ENCODE measurements around the gene DEK.
"Not testable (repeated sequence)": the region's sequence is repeated elsewhere in the genome, so short reads cannot be mapped to it uniquely, and the experiment has no call there.

DEK gene

GRCh38 chr6:18235524-18235923 lies 28.8 kb downstream of the DEK start:
- H3K4me3 ChIP-seq (IDR thresholded peaks at IDR 0.05; ENCODE audit: insufficient read depth, low read depth, low read length), result no peak overlapping the region
- peaks cover 5% of the 10 kb centered on the region; the same call in 1 of the 2 replicates for H3K36me3 ChIP-seq (ENCODE audit: insufficient read depth)
- H4K20me1 ChIP-seq (ENCODE audit: insufficient read depth), result peaks cover 3% of the 10 kb centered on the region; the same call in 1 of the 2 replicates
- no peak for TF ChIP-seq CTCF (conservative IDR thresholded peaks at IDR 0.05; ENCODE audit: low read depth, low read length)
- H2AFZ ChIP-seq (ENCODE audit: low read depth), result no peak overlapping the region
- H3K9ac ChIP-seq, result no peak overlapping the region
- H3K79me2 ChIP-seq (ENCODE audit: insufficient read depth, low read depth), result peaks cover 9% of the 10 kb centered on the region; the same call in 1 of the 2 replicates
- no peak overlapping the region for H3K4me2 ChIP-seq
- H3K27ac ChIP-seq, result no peak overlapping the region
- H3K4me1 ChIP-seq (ENCODE audit: low read depth, poor library complexity, severe bottlenecking), result no peaks in the 10 kb centered on the region
- H3K27me3 ChIP-seq (ENCODE audit: insufficient read depth, low read depth), result no peaks in the 10 kb centered on the region

- Histone ChIP-seq H3K79me2 (ENCODE audit: insufficient read depth, low read depth) (peaks cover 9% of the 10 kb centered on the region; the same call in 1 of the 2 replicates), H2AFZ (ENCODE audit: low read depth) (no peak overlapping the region), H3K4me2 (no peak overlapping the region), H3K4me1 (ENCODE audit: low read depth, poor library complexity, severe bottlenecking) (no peaks in the 10 kb centered on the region), H3K4me3 (IDR thresholded peaks at IDR 0.05; ENCODE audit: insufficient read depth, low read depth, low read length) (no peak overlapping the region), H3K36me3 (ENCODE audit: insufficient read depth) (peaks cover 5% of the 10 kb centered on the region; the same call in 1 of the 2 replicates), H3K27ac (no peak overlapping the region), H3K27me3 (ENCODE audit: insufficient read depth, low read depth) (no peaks in the 10 kb centered on the region), H3K9ac (no peak overlapping the region), H4K20me1 (ENCODE audit: insufficient read depth) (no peaks in the 10 kb centered on the region)
- TF ChIP-seq CTCF (conservative IDR thresholded peaks at IDR 0.05; ENCODE audit: low read depth, low read length), result no peak
These were observed 29.8 kb downstream of the DEK start for GRCh38 chr6:18234564-18234963.

GRCh38 chr6:18233770-18234169 lies 30.6 kb downstream of the DEK start:
- H3K79me2 ChIP-seq (ENCODE audit: insufficient read depth, low read depth); H3K27me3 ChIP-seq (ENCODE audit: insufficient read depth, low read depth): not testable (repeated sequence)

GRCh38 chr6:18231856-18232255 lies 32.5 kb downstream of the DEK start:
- not testable (repeated sequence) for H3K79me2 ChIP-seq (ENCODE audit: insufficient read depth, low read depth); H2AFZ ChIP-seq (ENCODE audit: low read depth); H3K27ac ChIP-seq; H3K36me3 ChIP-seq (ENCODE audit: insufficient read depth); H3K4me3 ChIP-seq (IDR thresholded peaks at IDR 0.05; ENCODE audit: insufficient read depth, low read depth, low read length); H4K20me1 ChIP-seq (ENCODE audit: insufficient read depth); H3K4me1 ChIP-seq (ENCODE audit: low read depth, poor library complexity, severe bottlenecking); H3K27me3 ChIP-seq (ENCODE audit: insufficient read depth, low read depth); H3K9ac ChIP-seq; H3K4me2 ChIP-seq

More at GRCh38 chr6:18233770-18234169, 30.6 kb downstream of the DEK start:
- not testable (repeated sequence) for H4K20me1 ChIP-seq (ENCODE audit: insufficient read depth); H3K4me1 ChIP-seq (ENCODE audit: low read depth, poor library complexity, severe bottlenecking); H3K27ac ChIP-seq; H3K4me3 ChIP-seq (IDR thresholded peaks at IDR 0.05; ENCODE audit: insufficient read depth, low read depth, low read length); H3K4me2 ChIP-seq; H3K36me3 ChIP-seq (ENCODE audit: insufficient read depth); H2AFZ ChIP-seq (ENCODE audit: low read depth); H3K9ac ChIP-seq

- not testable (repeated sequence) for H2AFZ ChIP-seq (ENCODE audit: low read depth); H3K4me2 ChIP-seq; H3K4me1 ChIP-seq (ENCODE audit: low read depth, poor library complexity, severe bottlenecking); H4K20me1 ChIP-seq (ENCODE audit: insufficient read depth); H3K4me3 ChIP-seq (IDR thresholded peaks at IDR 0.05; ENCODE audit: insufficient read depth, low read depth, low read length); H3K27me3 ChIP-seq (ENCODE audit: insufficient read depth, low read depth); H3K9ac ChIP-seq; H3K79me2 ChIP-seq (ENCODE audit: insufficient read depth, low read depth); H3K27ac ChIP-seq; H3K36me3 ChIP-seq (ENCODE audit: insufficient read depth)
These were observed 35.7 kb downstream of the DEK start for GRCh38 chr6:18228590-18228989.

- not testable (repeated sequence) for H3K4me3 ChIP-seq (IDR thresholded peaks at IDR 0.05; ENCODE audit: insufficient read depth, low read depth, low read length); H3K27me3 ChIP-seq (ENCODE audit: insufficient read depth, low read depth); H3K4me1 ChIP-seq (ENCODE audit: low read depth, poor library complexity, severe bottlenecking); H2AFZ ChIP-seq (ENCODE audit: low read depth); H3K27ac ChIP-seq; H4K20me1 ChIP-seq (ENCODE audit: insufficient read depth); H3K79me2 ChIP-seq (ENCODE audit: insufficient read depth, low read depth); H3K4me2 ChIP-seq; H3K9ac ChIP-seq; H3K36me3 ChIP-seq (ENCODE audit: insufficient read depth)
These were observed 37.2 kb downstream of the DEK start for GRCh38 chr6:18227166-18227565.

GRCh38 chr6:18226451-18227105 lies 37.8 kb downstream of the DEK start:
- H3K4me3 ChIP-seq (IDR thresholded peaks at IDR 0.05; ENCODE audit: insufficient read depth, low read depth, low read length); H4K20me1 ChIP-seq (ENCODE audit: insufficient read depth); H3K27me3 ChIP-seq (ENCODE audit: insufficient read depth, low read depth); H3K27ac ChIP-seq; H3K4me2 ChIP-seq; H3K79me2 ChIP-seq (ENCODE audit: insufficient read depth, low read depth); H3K4me1 ChIP-seq (ENCODE audit: low read depth, poor library complexity, severe bottlenecking); H2AFZ ChIP-seq (ENCODE audit: low read depth); H3K36me3 ChIP-seq (ENCODE audit: insufficient read depth); H3K9ac ChIP-seq: not testable (repeated sequence)
